Stimulated activated CD4-positive, alpha-beta T cell treated with anti-CD3 and anti-CD28 coated beads, Interleukin-4, amount 100 ng/mL, for 4 hours (primary cell): ENCODE data around the gene UNC13C.

Experiments
- DNase-seq, 2 experiments: peaks; one replicate each; pipeline ENCODE4 v3.0.0-alpha.2; 2020

UNC13C gene

DNA sequence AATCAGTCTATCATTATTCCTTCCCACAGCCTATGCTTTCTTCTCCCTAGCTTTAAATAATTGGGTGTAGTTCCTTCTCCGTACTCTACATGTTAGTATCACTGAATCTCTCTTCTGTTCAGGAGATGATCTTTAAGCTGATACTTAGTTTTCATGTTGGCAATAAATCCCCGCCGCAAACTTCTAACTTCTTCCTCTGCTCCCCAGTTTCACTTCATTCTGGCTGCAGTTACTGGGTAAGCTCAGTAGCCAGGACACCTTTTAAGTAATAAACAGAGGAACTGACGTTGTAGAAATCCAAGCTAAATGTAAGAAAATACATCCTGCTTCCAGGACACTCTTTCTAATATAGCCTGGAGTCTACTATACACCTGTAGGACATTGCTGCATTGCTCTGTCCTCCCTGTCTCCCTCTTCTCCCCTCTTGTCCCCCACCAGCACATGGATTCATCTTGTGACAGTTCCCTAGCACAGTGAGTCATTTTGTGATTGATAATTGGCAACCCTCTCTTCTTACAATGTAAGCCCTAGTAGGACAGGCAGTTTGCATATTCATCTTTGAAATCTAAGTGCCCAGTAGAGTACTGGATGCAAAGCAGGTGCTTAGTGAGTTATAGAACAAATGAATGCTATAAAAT lies 598.2 kb downstream of the UNC13C start:
- no peak for DNase-seq

DNA sequence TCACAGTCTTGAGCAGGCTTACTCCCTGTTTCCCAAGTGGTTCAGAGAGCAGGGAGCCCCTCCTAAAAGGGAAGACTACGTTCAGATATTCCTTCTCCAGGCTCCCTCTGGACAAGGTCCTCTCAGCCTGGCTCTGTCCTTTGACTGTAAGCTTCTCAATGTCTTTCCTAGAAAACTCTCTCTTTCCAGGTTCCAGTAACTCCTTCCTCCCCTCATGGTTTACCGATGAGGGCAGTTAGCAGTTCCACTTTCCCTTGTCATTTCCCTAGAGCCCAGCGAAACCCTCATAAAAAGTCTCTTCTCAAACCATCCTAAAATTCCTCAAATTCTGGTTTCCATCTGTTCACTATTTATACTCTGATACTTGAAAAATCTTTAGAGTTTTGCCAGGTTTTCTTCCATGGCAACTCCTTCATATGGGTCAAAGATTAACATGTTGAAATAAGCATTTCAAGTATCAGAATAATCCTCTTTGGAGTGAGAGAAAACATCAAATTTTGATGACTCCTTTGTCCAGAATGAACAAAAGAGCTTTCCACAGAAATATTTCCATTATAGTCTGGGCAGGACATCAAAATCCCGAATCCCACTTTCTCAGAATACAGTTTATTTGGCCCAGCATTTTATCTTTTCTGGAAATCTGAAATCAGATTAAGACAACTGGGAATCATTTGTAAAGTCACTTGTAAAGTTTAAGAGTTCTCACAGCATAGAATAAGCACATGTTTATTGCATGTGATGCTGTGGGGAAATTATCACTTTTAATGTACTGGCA lies 599.4 kb downstream of the UNC13C start:
- DNase-seq = no peak

DNA sequence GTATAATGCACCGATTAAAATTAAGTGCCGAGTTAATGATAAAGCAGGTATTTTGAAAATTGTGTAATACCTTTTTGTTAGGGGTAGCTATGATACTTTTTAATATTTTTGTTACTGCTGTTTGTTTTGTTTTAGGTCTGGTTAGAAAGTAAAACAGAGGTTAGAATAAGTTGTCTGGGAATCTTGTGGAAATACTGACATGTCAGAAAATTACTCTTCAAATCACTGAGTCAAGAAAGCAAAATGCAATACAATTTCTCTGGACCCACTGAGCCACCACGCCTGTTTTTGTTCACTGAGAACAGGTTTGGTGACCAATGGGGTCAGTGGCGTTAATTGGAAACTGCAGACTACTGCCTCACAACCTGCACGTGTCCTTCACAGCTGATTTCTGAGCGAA lies 601.6 kb downstream of the UNC13C start:
- no peak for DNase-seq

DNA sequence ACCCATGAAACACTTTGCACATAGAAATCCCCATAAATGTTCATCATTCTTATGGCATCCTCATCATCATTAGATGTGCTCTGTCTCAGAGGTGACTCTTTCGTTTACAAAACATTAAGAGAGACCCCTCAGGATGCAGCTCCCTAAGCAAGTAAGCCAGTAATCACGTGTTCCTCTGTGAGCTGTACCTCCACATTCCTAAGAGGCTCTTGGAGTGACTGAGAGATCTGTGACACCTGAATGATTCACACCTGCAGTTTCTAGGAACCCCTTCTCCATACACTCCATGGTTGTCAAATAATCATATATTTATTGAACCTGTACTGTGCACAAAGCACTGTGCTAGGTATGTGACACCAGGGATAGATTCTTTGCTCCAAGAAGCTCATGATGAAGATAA lies 602.4 kb downstream of the UNC13C start:
- no peak for DNase-seq

DNA sequence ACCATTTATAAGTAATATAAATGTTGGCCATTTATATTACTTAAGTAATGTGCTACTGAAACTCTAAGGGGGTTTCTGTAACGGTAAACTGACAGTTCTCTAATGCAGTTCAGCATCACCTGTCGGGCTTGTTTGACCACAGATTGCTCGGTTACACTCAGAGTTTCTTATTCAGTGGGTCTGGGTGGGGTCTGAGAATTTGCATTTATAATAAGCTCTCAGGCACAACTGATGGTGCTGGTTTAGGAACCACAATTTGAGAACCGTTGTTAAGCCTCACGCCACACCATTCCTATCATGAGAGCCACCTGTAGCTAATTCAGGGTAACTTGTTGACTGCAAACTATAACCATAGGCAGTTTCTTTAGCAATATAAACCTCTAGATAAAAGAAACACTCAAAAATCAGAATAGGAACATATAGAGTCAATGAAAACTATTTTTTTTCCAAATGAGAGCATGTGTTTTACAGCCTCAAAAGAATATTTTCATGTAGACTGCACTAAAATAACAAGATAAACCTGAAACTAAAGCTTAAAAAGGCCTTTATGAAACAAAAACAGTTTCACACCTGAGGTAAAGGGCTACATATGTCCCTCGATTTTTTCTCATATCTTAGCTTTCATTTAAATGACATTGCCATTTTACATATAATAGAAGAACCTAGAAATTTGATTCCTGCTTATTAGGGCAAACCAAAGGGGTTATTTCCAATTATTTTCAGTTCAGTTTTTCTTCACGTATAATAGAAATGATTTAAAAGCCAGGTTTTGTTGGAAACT lies 604.8 kb downstream of the UNC13C start:
- DNase-seq = no peak

DNA sequence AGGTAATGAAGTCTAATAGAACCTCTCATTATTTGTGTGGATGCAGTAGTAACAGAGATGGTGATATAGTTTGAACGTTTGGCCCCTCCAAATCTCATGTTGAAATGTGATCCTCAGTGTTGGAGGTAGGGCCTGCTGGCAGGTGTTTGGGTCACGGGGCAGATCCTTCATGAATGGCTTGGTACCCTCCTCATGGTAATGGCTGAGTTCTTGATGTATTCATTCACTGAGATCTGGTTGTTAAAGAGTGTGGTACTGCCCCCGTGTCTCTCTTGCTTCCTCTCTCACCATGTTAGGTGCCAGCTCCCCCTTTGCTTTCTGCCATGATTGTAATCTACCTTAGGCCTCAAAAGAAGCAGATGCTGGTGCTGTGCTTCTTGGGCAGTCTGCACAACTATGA lies 606.8 kb downstream of the UNC13C start:
- DNase-seq = no peak

DNA sequence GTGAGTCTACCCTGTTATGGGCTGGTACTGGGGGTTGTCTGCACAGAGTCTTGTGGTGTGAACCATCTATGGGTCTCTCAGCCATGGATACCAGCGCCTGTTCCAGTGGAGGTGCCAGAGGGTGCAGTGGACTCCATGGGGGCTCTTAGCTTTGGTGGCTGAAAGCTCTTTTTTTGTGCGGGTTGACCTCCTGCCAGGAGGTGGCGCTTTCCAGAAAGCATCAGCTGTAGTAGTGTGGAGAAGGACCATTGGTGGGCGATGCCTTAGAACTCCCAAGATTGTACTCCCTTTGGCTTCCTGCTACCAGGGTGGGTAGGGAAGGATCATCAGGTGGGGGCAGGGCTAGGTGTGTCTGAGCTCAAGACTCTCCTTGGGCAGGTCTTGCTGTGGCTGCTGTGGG lies 615.9 kb downstream of the UNC13C start:
- no peak for DNase-seq

DNA sequence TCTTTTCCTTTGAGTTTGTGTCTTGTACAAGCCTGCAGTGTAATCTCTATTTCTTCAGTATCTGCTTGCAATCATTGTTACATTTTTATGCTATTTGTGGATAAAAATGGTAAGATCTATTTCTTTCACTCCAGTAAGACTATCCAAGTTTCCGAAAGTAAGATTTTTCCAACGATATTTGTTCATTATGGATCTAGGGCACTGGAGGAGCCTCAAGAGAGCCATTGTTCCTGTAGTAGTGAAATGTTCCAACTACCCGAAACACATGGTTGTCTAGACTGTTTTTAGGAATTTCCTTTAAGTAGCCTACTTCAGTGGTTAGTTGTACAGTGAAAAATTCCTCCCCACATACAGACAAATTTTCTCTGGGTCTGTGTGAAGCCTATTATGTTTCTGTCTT lies 621.1 kb downstream of the UNC13C start:
- no peak for DNase-seq

DNA sequence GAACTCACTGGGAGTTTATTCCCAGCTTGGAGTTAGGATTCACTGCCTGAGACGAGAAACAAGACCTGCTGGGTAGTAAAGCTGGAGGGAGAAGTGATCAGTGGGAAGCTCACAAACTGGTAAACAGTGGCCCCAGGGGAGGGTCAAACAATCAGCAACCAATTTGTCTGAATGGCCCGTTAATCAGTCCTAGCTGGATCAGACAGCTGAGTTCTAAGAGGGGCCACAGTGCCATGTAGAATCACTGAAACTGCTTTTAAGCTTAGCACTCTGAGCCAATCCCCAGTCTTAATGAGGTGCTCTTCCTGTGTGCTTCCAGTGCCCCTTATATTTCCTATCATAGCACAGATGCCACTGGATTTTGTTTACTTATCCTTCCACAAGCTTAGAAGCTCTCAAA lies 626.8 kb downstream of the UNC13C start:
- DNase-seq = no peak

DNA sequence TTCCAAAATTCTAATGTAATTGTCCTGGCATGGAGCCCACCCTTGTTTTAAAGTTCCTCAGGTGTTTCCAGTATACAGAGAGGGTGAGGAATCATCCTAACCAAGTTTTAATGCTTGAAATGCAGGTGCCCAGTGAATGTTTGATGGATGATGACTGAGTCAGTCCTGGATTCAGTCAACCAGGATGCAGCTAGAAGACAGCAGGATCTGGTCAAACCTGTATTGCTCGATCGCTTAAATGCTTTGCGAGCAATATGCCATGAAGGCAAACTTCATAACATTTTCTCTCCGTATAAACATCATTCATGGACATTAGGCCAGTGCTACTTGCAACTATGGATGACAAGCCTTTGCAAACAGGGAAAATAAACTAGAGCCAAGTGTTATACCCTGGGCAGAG lies 627.3 kb downstream of the UNC13C start:
- no peak for DNase-seq

DNA sequence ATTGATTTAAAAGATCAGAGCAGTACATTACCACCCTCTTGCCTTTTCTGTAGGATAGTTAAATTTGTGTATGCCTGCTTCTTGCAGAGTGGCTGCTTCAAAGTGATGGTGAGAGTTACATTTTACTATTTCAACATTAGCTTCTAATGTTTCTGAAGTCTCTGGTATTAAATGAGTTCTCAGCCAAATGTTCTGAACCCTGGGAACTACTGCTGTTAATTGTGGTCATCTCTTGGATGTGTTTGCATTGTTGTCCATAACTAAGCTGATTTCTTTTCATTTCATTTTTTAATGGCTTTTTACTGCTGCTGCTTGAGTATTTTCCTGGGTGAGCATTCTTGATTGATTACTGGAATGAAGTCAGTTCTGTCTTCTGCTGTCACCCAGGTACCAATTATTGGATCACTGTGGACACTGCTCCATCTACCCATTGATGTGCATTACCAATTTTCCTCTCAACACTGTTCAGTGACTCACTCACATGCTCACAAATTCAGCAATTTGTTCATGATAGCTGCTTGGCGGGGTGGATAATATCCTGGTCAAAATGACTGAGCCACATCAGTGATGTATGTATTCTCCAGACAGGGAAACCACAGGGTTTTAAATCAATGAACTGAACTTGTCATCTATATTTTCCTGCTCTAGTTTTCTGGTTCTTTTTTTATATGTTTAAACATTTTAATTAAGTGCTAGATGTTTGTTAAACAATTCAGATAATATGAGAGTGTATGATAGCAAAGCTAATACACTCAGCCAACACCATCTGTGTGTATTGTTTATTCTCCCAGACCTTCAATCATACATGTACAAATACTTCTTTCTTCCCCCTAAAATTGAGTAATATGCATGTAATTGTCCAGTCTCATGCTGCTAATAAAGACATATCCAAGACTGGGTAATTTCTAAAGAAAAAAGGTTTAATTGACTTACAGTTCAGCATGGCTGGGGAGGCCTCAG lies 630.9 kb downstream of the UNC13C start:
- DNase-seq = no peak

DNA sequence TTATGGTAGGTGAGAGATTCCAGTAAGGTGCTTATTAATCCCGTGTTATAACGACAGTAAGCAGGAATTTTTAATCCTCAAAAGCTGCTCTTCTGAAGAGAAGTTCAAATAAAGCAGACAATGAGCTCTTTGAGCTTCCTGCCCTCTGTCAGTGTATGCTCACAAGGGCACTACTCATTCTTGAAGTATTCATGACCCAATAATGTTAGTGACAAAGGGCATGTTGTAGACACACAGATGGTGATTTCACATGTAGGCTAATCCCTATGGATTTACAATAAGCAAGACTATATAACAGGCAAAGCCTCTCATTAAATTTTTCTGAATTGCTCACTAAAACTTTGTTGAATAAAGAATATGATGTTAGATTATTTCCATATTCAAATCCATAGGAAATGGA lies 639.9 kb downstream of the UNC13C start:
- DNase-seq = no peak

DNA sequence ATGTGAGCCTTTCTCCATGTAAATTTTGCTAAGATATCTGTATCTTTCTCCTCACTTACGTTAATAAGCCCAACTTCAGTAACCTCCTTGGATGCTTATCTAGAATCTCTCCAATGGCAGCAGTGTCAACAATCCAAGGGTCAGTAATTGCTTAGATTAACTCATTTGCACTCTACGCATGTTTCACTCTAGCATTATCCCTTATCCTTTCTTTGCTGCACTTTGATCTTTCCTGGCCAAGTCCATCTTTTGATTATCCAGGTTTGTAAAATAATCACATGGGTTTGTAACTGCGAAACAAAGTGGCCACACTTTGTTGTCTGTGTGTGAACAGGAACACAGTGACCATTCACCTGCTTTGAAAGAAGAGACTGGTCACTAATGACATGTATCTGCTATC lies 640.9 kb downstream of the UNC13C start:
- no peak for DNase-seq

DNA sequence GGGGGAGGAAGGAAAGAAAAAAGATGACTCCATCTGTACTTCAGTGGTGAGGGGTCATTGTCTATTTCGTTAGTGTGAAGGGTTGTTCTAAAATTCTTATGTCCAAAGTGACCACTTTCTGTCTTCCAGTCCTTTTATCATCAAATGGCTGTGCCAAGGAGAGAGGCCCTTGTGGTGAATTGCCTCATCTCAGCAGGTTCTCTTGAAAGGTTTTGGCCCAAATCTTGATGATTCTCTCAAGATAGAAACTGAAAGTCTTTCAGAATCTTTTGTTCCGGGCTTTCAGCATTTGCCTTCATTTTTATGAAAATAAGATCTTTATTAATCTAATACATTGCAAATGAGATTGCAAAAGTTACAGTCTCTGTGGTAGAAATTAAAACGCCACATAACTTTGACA lies 642.7 kb downstream of the UNC13C start:
- DNase-seq = no peak

DNA sequence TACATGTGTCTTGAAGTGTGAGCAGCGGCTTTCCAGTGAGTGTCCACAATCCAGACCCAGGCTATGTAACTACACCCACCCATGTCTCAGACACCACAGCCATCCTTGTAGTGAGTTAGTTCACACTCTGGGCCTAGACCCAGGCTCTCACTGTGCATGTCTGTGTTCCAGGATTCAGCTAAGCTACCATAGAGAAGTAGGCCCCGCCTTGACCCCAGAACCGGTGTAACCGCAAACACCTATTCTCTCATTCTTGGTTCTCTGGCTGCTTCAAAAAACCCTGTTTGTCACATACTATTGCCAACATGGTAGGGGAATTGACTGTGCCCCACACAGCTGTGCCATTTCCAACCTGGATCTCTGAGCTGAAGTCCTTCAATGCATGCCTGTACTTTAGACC lies 657.9 kb downstream of the UNC13C start:
- DNase-seq = no peak

DNA sequence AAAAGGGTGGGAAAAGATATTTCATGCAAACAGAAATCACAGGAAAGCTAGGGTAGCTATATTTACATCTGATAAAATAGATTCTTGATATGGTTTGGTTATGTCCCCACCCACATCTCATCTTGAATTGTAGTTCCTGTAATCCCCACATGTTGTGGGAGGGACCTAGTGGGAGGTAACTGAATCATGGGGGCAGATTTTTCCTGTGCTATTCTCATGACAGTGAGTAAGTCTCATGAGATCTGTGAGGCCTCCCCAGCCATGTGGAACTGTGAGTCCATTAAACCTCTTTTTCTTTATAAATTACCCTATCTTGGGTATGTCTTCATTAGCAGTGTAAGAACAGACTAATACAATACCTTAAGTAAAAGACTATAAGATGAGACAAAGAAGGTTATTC lies 660.4 kb downstream of the UNC13C start:
- DNase-seq = no peak

DNA sequence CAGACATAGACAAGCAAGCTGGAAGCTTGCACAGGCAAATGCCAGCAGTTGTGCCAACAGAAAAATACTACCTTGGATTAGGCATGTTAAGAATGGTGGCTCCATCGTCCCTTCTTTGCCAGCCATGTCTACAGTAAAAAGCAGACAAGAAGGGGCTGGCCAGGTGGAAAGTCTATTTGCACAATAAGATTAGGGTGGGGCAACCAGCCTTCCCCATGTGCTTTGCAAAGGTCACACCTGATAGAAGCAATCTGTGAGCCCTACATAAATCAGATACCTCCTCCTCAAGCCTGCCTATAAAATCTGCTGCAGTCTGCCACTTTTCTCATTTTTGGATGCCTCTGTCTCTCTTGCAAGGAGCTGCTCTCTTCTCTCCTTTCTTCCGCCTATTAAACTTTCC lies 662.6 kb downstream of the UNC13C start:
- no peak for DNase-seq

DNA sequence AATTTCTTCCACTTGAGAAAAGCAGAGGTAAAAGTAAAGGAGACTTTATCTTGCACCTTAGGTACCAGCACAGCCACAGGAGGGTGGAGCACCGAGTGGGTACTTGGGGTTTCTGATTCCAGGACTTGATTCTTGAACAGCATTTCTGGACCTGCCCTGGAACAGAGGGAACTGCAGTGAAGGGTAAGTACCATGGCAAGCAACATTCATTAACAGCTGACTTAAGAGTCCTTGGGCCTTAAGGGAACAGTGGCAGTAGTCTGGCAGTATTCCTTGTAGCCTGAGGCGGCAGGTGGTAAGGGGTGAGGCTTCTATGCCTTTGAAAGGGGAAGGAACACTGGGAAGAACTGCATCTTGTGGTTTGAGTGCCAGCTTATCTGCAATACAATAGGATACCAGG lies 666.6 kb downstream of the UNC13C start:
- DNase-seq = no peak

DNA sequence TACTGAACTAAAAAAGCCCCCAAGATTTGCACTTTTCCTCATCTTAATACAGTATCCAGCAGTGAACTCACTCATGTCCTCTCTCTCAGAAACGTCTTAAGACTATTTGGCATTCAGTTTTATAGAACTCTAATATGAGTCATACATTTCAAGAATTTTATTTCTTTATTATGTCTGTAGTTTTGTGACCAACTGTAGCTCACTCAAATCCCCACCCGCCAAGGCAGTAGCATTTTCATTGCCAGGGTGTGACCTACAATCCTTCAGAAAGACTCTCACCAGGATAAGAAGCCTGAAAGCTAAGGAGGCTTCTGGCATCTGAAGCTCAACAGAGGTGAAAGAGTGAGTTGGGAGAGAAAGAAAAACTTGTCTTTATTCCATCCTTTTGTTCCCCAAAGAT lies 681.4 kb downstream of the UNC13C start:
- no peak for DNase-seq

DNA sequence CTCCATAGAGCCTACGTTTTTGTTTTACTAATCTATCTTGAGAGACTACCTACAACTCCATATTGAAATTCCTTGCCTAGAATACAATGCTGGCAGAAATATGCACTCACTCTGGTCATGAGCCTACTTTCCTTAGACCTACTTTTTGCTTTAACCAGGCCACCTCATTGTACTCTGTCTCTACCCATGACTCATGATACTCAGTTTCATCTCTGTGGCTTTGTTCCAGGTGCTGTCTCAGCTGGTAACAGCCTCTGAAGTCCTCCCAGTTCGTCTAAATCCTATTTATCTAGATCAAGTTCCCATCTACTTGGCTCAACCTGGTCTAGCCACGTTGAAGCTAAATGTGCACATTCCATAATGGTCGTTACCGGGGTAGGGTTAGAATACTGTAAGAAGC lies 682.1 kb downstream of the UNC13C start:
- DNase-seq = no peak

DNA sequence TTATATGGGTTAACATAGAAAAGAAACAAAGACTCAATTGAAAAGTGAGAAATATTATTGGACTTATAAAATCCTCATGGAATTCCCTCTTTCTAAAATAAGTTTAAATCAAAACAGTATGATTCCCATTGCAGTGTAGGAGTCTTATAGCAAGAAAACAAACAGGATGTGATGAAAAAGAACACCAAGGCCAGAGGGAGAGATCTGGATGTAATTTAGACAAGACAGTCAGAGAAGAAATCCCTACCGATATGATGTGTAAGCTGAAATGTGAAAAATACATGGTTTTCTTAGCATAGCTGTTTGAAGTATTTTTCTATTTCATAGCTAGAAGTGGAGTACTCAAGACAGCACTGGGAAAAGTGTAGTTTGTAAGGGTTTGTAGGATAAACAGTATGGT lies 697.0 kb downstream of the UNC13C start:
- DNase-seq = no peak

DNA sequence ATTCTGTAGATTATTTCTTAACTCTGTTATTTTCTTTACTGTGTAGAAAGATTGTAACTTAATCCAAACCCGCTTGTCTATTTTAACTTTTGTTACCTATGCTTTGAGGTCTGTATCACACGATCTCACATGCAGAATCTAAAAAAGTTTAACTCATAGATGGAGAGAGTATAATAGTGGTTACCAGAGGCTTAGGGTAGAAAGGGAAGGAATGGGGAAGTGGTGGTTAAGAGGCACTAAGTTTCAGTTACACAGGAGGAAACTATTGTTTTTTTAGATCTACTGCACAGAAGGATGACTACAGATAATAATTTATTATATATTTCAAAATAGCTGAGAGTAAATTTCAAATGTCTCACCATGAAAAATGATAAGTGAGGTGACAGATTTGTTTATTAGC lies 703.3 kb downstream of the UNC13C start:
- DNase-seq = no peak
